HepG2 (cell line): ENCODE results near the gene INHBE. TPM values are rescaled to one million over a fixed set of nuclear protein-coding genes. Genes with fewer than 3 reads are reported as not detected.
A peak's percentile ranks its signal among the peaks of the same experiment; 100 is the strongest.

Experiments
- ARNT2 ChIP-seq: sonication (generic); formaldehyde crosslinking; IDR thresholded peaks from 2 replicates; pipeline ENCODE4 v1.8.0; 2022; ENCODE audit warnings: mild to moderate bottlenecking, low read depth, missing genetic modification reagents, moderate library complexity
- ASH2L ChIP-seq: fragments of 300-600, 200-600 bp; sonication (generic); IDR thresholded peaks from 2 replicates; pipeline ENCODE4 v1.7.0; 2017; ENCODE audit warnings: low read depth, mild to moderate bottlenecking, moderate library complexity, mixed read lengths, low read length; ENCODE audit not compliant: insufficient read length
- GABPA ChIP-seq, 2 experiments: IDR thresholded peaks; 2 replicates each; pipeline ENCODE4 v1.6.1; 2011 to 2016; ENCODE audit warnings: low read depth in 2 of 2, low read length in 1 of 2, missing biosample characterization in 1 of 2, missing genetic modification characterization in 1 of 2
- ISL2 ChIP-seq: sonication (generic); formaldehyde crosslinking; IDR thresholded peaks from 2 replicates; pipeline ENCODE4 v1.5.0; 2020; ENCODE audit warnings: missing genetic modification reagents
- JUNB ChIP-seq: sonication (generic); formaldehyde crosslinking; IDR thresholded peaks from 2 replicates; pipeline ENCODE4 v1.8.0; 2022; ENCODE audit warnings: missing genetic modification reagents, mild to moderate bottlenecking, borderline replicate concordance
- NFKB2 ChIP-seq: sonication (generic); formaldehyde crosslinking; IDR thresholded peaks from 2 replicates; pipeline ENCODE4 v1.4.0; 2020; ENCODE audit warnings: missing genetic modification reagents, borderline replicate concordance
- NFYC ChIP-seq: IDR thresholded peaks from 2 replicates; pipeline ENCODE4 v1.6.1; 2016; ENCODE audit warnings: missing genetic modification reagents, missing compliant biosample characterization
- ONECUT2 ChIP-seq: sonication (generic); formaldehyde crosslinking; IDR thresholded peaks from 2 replicates; pipeline ENCODE4 v1.4.0; 2020; ENCODE audit warnings: missing genetic modification reagents
- PHF8 ChIP-seq: sonication (generic); formaldehyde crosslinking; IDR thresholded peaks from 2 replicates; pipeline ENCODE4 v1.5.0; 2020; ENCODE audit warnings: missing genetic modification reagents
- WIZ ChIP-seq: sonication (generic); formaldehyde crosslinking; IDR thresholded peaks from 2 replicates; pipeline ENCODE4 v1.5.1; 2020; ENCODE audit warnings: mild to moderate bottlenecking, missing genetic modification reagents
- YEATS2 ChIP-seq: sonication (generic); formaldehyde crosslinking; IDR thresholded peaks from 2 replicates; pipeline ENCODE4 v1.4.0; 2020; ENCODE audit warnings: missing genetic modification reagents, borderline replicate concordance
- ZNF263 ChIP-seq: sonication (generic); formaldehyde crosslinking; IDR thresholded peaks from 2 replicates; pipeline ENCODE4 v1.4.0; 2020; ENCODE audit warnings: missing genetic modification reagents
- ZNF382 ChIP-seq: sonication (generic); formaldehyde crosslinking; IDR thresholded peaks from 2 replicates; pipeline ENCODE4 v1.5.0; 2020; ENCODE audit warnings: missing genetic modification reagents, mild to moderate bottlenecking, borderline replicate concordance
- ZNF747 ChIP-seq: sonication (generic); formaldehyde crosslinking; IDR thresholded peaks from 2 replicates; pipeline ENCODE4 v1.8.1; 2023; ENCODE audit warnings: missing genetic modification reagents, mild to moderate bottlenecking, borderline replicate concordance
- polyA plus RNA-seq, 8 experiments: library from polyadenylated mRNA; depleted of rRNA in 3 of 8; stranded (reverse) in 7 of 8; unstranded in 1 of 8; fragments of >200 nt; fragmentation: Illumina TruSeq in 4 of 8; extraction: Trizol in 4 of 8; gene quantifications; 2 replicates each; pipeline versions ENCODE4 v1.2.1 to v1.2.3, GENCODE V29; 2011 to 2016; ENCODE audit warnings: low read depth in 4 of 8, missing spikeins in 1 of 8, mixed read lengths in 1 of 8; ENCODE audit not compliant: insufficient read depth in 1 of 8
- total RNA-seq, 5 experiments: library from RNA; depleted of rRNA; stranded (reverse); fragments of >200 nt; fragmentation: Illumina TruSeq; extraction: Trizol; gene quantifications; 2 replicates each; pipeline ENCODE4 v1.2.3, GENCODE V29; 2016; ENCODE audit warnings: low read depth in 1 of 5
- TF ChIP-seq, protein P1 (sequence below): IDR thresholded peaks from 2 replicates; pipeline ENCODE4 v1.6.1; 2018; ENCODE audit warnings: missing genetic modification reagents, mild to moderate bottlenecking, missing compliant biosample characterization
- TF ChIP-seq, protein P2 (sequence below): sonication (generic); formaldehyde crosslinking; IDR thresholded peaks from 2 replicates; pipeline ENCODE4 v1.4.0; 2020; ENCODE audit warnings: missing genetic modification reagents
- TF ChIP-seq, protein P3 (sequence below): fragments of 450-650 bp; IDR thresholded peaks from 2 replicates; pipeline ENCODE4 v1.6.1; 2017; ENCODE audit warnings: mild to moderate bottlenecking
- TF ChIP-seq, protein P4 (sequence below): sonication (generic); formaldehyde crosslinking; IDR thresholded peaks from 2 replicates; pipeline ENCODE4 v1.8.0; 2022; ENCODE audit warnings: mild to moderate bottlenecking, missing genetic modification reagents
- TF ChIP-seq, protein P5 (sequence below): sonication (generic); formaldehyde crosslinking; IDR thresholded peaks from 2 replicates; pipeline ENCODE4 v1.5.1; 2020; ENCODE audit warnings: missing genetic modification reagents, mild to moderate bottlenecking, borderline replicate concordance

The INHBE gene
- total and polyA plus RNA-seq, 2 of the 13 experiments (the other 11 are each of a cell fraction or from before 2014, with no cell fraction given) = 17.0 to 32.0 TPM

DNA sequence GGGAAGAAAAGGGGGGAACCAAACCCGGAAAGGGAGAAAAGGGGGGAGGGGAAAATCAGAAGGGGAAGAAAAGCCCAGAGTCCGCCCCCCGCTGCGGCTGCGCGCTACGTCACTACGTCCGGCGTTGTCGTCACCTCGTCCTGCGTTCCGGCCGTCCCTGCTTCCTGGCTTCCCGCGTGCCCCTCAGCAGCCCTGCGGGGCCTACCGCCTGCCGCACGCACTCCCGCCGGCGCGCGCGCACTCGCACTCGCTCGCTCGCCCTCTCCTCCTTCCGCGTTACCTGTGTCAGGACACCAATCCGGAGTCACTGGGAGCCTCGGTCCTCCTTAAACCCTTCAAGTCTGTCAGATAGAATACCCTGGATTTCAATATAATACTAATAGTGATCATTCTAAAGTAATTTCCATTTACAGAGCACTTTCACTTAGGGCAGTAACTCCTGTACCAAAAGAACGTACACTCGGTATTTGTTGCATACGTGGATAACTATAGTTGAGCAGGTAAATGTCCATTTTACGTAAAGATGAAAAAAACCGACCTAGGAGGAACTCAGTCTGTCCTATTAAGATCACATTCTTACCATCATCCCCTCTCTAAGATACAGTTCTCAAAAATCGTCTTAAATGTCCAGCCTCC, 24.1 kb upstream of the INHBE start, which contains the start of gene R3HDM2 (continued):
- TF ChIP-seq ZNF382 = no peak
- TF ChIP-seq ZNF263 (CRISPR knock-in tag) = peak; percentile 73
- no peak for TF ChIP-seq JUNB (CRISPR knock-in tag)
- TF ChIP-seq ARNT2 (CRISPR knock-in tag) = peak; percentile 78
- TF ChIP-seq, protein P1, sequence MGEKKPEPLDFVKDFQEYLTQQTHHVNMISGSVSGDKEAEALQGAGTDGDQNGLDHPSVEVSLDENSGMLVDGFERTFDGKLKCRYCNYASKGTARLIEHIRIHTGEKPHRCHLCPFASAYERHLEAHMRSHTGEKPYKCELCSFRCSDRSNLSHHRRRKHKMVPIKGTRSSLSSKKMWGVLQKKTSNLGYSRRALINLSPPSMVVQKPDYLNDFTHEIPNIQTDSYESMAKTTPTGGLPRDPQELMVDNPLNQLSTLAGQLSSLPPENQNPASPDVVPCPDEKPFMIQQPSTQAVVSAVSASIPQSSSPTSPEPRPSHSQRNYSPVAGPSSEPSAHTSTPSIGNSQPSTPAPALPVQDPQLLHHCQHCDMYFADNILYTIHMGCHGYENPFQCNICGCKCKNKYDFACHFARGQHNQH (CRISPR knock-in tag) = peak; percentile 68; the same call in 1 of the 2 replicates
- no peak for TF ChIP-seq WIZ (CRISPR knock-in tag)
- TF ChIP-seq, protein P2, sequence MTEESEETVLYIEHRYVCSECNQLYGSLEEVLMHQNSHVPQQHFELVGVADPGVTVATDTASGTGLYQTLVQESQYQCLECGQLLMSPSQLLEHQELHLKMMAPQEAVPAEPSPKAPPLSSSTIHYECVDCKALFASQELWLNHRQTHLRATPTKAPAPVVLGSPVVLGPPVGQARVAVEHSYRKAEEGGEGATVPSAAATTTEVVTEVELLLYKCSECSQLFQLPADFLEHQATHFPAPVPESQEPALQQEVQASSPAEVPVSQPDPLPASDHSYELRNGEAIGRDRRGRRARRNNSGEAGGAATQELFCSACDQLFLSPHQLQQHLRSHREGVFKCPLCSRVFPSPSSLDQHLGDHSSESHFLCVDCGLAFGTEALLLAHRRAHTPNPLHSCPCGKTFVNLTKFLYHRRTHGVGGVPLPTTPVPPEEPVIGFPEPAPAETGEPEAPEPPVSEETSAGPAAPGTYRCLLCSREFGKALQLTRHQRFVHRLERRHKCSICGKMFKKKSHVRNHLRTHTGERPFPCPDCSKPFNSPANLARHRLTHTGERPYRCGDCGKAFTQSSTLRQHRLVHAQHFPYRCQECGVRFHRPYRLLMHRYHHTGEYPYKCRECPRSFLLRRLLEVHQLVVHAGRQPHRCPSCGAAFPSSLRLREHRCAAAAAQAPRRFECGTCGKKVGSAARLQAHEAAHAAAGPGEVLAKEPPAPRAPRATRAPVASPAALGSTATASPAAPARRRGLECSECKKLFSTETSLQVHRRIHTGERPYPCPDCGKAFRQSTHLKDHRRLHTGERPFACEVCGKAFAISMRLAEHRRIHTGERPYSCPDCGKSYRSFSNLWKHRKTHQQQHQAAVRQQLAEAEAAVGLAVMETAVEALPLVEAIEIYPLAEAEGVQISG (CRISPR knock-in tag) = peak; percentile 87
- peak; percentile 43; the same call in 1 of the 2 replicates for TF ChIP-seq PHF8
- no peak for TF ChIP-seq ONECUT2
- TF ChIP-seq, protein P3, sequence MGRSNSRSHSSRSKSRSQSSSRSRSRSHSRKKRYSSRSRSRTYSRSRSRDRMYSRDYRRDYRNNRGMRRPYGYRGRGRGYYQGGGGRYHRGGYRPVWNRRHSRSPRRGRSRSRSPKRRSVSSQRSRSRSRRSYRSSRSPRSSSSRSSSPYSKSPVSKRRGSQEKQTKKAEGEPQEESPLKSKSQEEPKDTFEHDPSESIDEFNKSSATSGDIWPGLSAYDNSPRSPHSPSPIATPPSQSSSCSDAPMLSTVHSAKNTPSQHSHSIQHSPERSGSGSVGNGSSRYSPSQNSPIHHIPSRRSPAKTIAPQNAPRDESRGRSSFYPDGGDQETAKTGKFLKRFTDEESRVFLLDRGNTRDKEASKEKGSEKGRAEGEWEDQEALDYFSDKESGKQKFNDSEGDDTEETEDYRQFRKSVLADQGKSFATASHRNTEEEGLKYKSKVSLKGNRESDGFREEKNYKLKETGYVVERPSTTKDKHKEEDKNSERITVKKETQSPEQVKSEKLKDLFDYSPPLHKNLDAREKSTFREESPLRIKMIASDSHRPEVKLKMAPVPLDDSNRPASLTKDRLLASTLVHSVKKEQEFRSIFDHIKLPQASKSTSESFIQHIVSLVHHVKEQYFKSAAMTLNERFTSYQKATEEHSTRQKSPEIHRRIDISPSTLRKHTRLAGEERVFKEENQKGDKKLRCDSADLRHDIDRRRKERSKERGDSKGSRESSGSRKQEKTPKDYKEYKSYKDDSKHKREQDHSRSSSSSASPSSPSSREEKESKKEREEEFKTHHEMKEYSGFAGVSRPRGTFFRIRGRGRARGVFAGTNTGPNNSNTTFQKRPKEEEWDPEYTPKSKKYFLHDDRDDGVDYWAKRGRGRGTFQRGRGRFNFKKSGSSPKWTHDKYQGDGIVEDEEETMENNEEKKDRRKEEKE = no peak
- no peak for TF ChIP-seq NFKB2
- 0 out of 2 replicates have a peak, but pooled peaks have one; percentile 9 for TF ChIP-seq NFYC
- TF ChIP-seq ASH2L = peak; percentile 62
- peak; percentile 57 for TF ChIP-seq ISL2 (CRISPR knock-in tag)
- TF ChIP-seq, protein P4, sequence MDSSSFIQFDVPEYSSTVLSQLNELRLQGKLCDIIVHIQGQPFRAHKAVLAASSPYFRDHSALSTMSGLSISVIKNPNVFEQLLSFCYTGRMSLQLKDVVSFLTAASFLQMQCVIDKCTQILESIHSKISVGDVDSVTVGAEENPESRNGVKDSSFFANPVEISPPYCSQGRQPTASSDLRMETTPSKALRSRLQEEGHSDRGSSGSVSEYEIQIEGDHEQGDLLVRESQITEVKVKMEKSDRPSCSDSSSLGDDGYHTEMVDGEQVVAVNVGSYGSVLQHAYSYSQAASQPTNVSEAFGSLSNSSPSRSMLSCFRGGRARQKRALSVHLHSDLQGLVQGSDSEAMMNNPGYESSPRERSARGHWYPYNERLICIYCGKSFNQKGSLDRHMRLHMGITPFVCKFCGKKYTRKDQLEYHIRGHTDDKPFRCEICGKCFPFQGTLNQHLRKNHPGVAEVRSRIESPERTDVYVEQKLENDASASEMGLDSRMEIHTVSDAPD (CRISPR knock-in tag) = 0 out of 2 replicates have a peak, but pooled peaks have one; percentile 20
- TF ChIP-seq ZNF747 = 0 out of 2 replicates have a peak, but pooled peaks have one; percentile 32
- TF ChIP-seq YEATS2 (CRISPR knock-in tag) = peak; percentile 85
- peak; percentile 36 for TF ChIP-seq GABPA (IDR thresholded peaks at IDR 0.05; ENCODE audit: low read depth, low read length)
- peak; percentile 68 for TF ChIP-seq GABPA (CRISPR knock-in tag; IDR thresholded peaks at IDR 0.05; ENCODE audit: low read depth)
- TF ChIP-seq, protein P5, sequence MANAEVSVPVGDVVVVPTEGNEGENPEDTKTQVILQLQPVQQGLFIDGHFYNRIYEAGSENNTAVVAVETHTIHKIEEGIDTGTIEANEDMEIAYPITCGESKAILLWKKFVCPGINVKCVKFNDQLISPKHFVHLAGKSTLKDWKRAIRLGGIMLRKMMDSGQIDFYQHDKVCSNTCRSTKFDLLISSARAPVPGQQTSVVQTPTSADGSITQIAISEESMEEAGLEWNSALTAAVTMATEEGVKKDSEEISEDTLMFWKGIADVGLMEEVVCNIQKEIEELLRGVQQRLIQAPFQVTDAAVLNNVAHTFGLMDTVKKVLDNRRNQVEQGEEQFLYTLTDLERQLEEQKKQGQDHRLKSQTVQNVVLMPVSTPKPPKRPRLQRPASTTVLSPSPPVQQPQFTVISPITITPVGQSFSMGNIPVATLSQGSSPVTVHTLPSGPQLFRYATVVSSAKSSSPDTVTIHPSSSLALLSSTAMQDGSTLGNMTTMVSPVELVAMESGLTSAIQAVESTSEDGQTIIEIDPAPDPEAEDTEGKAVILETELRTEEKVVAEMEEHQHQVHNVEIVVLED (CRISPR knock-in tag) = peak; percentile 99
